ENCODE results near the gene ASB7.

GRCh38 chr15:100686021-100686724, 83.8 kb downstream of the ASB7 start:
- TF ChIP-seq CTCF (IDR thresholded peaks at IDR 0.05; ENCODE audit: poor library complexity, severe bottlenecking) = no peak
- TF ChIP-seq EP300 (conservative IDR thresholded peaks at IDR 0.05; ENCODE audit: poor library complexity, severe bottlenecking) = no peak
- TF ChIP-seq EZH2 (IDR thresholded peaks at IDR 0.05; ENCODE audit: borderline replicate concordance, insufficient read depth, low read length, poor library complexity, severe bottlenecking) = no peak
- TF ChIP-seq MXI1 (conservative IDR thresholded peaks at IDR 0.05; ENCODE audit: poor library complexity, severe bottlenecking) = no peak
- no peak for TF ChIP-seq POLR2AphosphoS5 (IDR thresholded peaks at IDR 0.05)
- no peak for TF ChIP-seq TAF1 (IDR thresholded peaks at IDR 0.05; ENCODE audit: low read depth)
- TF ChIP-seq, protein P1, sequence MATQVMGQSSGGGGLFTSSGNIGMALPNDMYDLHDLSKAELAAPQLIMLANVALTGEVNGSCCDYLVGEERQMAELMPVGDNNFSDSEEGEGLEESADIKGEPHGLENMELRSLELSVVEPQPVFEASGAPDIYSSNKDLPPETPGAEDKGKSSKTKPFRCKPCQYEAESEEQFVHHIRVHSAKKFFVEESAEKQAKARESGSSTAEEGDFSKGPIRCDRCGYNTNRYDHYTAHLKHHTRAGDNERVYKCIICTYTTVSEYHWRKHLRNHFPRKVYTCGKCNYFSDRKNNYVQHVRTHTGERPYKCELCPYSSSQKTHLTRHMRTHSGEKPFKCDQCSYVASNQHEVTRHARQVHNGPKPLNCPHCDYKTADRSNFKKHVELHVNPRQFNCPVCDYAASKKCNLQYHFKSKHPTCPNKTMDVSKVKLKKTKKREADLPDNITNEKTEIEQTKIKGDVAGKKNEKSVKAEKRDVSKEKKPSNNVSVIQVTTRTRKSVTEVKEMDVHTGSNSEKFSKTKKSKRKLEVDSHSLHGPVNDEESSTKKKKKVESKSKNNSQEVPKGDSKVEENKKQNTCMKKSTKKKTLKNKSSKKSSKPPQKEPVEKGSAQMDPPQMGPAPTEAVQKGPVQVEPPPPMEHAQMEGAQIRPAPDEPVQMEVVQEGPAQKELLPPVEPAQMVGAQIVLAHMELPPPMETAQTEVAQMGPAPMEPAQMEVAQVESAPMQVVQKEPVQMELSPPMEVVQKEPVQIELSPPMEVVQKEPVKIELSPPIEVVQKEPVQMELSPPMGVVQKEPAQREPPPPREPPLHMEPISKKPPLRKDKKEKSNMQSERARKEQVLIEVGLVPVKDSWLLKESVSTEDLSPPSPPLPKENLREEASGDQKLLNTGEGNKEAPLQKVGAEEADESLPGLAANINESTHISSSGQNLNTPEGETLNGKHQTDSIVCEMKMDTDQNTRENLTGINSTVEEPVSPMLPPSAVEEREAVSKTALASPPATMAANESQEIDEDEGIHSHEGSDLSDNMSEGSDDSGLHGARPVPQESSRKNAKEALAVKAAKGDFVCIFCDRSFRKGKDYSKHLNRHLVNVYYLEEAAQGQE (IDR thresholded peaks at IDR 0.05; ENCODE audit: borderline replicate concordance) = no peak
- TF ChIP-seq SMC3 (conservative IDR thresholded peaks at IDR 0.05; ENCODE audit: poor library complexity) = no peak
- no peak for TF ChIP-seq RAD21 (conservative IDR thresholded peaks at IDR 0.05)

Measured in neural cell (in vitro differentiated cells).